Vagina (tissue), 2 donors: Measurements from ENCODE around the gene CSAG1.

Source experiments
- POLR2A ChIP-seq, 2 donors: fragments of 450-650 bp; IDR thresholded peaks; one replicate each; pipeline ENCODE4 v1.6.1; 2017; ENCODE audit warnings: antibody characterized with exemption in 2 of 2, mild to moderate bottlenecking in 2 of 2, moderate library complexity in 2 of 2
- TF ChIP-seq, protein P1 (sequence below), 3 experiments: fragments of 450-650 bp in 2 of 3; fragments of 200-600 bp in 1 of 3; sonication (generic) in 1 of 3; IDR thresholded peaks; one replicate each; pipeline ENCODE4 v1.5.1; 2017 to 2019; ENCODE audit warnings: antibody characterized with exemption in 3 of 3, mild to moderate bottlenecking in 2 of 3, moderate library complexity in 2 of 3

DNA sequence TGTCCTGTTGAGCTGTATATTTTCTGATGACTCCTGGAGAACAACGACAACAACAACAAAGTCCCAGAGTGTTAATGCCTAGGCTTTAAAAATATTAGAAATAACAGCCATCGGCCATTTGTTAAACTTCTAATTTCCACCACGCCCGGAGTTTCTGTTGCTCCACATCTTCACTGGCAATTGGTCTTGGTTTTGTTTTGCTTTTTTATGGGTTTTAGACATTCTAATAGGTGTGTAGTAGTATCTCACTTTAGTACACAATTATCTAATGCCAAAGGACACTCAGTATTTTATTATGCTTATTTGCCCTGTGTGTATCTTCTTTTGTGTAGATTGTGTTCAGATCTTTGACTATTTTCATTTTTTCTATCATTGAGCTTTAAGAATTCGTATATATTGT, 5.0 kb upstream of the CSAG1 start:
- no peak for TF ChIP-seq POLR2A (IDR thresholded peaks at IDR 0.05)
- TF ChIP-seq, protein P1, sequence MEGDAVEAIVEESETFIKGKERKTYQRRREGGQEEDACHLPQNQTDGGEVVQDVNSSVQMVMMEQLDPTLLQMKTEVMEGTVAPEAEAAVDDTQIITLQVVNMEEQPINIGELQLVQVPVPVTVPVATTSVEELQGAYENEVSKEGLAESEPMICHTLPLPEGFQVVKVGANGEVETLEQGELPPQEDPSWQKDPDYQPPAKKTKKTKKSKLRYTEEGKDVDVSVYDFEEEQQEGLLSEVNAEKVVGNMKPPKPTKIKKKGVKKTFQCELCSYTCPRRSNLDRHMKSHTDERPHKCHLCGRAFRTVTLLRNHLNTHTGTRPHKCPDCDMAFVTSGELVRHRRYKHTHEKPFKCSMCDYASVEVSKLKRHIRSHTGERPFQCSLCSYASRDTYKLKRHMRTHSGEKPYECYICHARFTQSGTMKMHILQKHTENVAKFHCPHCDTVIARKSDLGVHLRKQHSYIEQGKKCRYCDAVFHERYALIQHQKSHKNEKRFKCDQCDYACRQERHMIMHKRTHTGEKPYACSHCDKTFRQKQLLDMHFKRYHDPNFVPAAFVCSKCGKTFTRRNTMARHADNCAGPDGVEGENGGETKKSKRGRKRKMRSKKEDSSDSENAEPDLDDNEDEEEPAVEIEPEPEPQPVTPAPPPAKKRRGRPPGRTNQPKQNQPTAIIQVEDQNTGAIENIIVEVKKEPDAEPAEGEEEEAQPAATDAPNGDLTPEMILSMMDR (IDR thresholded peaks at IDR 0.05) = no peak
